Daoy (cell line): ENCODE data around the gene OR6C6. TPM values are rescaled to one million over a fixed set of nuclear protein-coding genes. Genes with fewer than 3 reads are reported as not detected.
"Not testable (repeated sequence)": the region's sequence is repeated elsewhere in the genome, so short reads cannot be mapped to it uniquely, and the experiment has no call there.

Source experiments
- DNase-seq: peaks from one replicate; pipeline ENCODE4 v3.0.0-alpha.2; 2015; ENCODE audit warnings: low read depth
- total RNA-seq: library from RNA; depleted of rRNA; stranded (reverse); fragments of >200 nt; shearing (Covaris generic); gene quantifications from 2 replicates; pipeline ENCODE4 v1.2.3, GENCODE V29; 2014; rRNA removed

Gene OR6C6
- not detected in 2 replicates for total RNA-seq

DNA sequence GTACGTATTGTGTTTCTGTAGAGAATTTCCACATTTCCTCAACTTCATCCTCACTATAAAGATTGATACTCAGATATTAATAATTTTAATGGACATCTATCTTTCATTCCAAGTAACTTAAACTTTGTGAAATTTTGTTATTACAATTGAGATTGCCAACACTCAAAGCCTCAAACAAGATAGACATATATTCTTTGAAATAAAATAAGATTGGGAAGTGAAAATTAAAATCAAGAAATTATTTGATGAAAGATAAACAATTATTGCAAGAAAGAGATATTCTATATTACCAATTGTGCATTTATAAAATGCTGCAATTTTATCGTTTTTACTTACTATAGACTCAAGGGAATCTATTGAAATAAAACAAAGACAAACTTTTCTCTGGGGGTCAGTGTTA, at the start of gene OR6C6:
Gene OR6C6, minus strand, starts transcription at position 101 of the 400 bp plus-strand sequence. CDS start 1,337 bp downstream, outside the sequence.
- no peak for DNase-seq

DNA sequence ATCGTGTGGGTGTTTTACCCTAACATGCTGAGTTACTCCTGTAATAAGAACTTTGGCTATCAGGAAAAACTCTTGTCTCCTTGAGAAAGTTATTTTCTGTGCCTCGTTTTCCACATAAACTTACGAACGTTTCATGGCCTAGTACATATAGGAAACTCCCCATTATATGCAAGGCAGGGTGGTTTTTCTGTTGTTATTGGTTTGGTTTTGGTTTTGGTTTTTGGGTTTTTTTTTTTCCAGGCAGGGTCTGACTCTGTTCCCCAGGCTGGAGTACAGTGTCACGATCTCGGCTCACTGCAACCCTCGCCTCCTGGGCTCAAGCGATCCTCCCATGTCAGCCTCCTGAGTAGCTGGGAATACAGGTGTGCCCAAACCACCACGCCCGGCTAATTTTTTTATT, 39.6 kb upstream of the OR6C6 start:
- DNase-seq, result no peak

DNA sequence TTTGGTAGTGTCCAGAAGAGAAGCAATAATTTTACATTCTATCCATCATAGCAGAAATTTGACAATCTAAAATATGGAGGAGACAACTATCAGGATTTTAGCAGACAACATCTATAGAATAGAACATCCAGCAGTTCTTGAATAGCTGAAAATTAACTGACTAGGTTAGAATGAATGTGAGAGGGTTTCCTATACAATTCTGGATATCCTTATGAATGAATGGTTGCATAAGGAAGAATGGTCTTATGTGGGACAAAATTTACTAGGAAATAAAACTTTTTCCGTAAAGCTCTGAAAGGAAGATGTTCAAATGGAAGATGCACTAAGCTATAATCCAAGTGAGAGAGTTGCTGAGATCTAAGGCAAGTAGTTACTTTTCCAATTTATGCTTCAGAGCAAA, 34.1 kb upstream of the OR6C6 start, which contains the start of gene OR6C3:
Gene OR6C3, plus strand, starts transcription at position 301 of the 400 bp plus-strand sequence. CDS start 955 bp downstream, outside the sequence.
- DNase-seq, result no peak

- DNase-seq, result not testable (repeated sequence)
Observed at GRCh38 chr12:55325801-55326200, 29.4 kb upstream of the OR6C6 start.

DNA sequence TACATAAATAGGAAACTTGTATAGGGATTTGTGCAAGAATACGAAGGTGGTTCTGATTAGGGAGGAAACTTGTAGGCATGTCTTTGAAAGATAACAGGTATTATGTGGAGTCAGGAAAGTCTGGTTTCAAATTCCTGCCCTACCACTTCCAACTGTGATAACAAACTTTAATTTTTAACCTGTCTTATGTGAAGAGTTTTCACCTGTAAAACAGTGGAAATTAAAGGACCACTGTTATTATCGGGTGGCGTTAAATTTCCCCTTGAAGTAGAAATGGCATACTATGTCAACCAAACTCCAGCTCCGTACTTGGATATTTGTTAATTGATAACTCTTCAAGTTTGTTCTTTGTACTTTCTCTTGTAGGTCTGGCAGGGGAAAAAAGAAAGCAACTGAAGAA, 23.8 kb upstream of the OR6C6 start:
- no peak for DNase-seq

DNA sequence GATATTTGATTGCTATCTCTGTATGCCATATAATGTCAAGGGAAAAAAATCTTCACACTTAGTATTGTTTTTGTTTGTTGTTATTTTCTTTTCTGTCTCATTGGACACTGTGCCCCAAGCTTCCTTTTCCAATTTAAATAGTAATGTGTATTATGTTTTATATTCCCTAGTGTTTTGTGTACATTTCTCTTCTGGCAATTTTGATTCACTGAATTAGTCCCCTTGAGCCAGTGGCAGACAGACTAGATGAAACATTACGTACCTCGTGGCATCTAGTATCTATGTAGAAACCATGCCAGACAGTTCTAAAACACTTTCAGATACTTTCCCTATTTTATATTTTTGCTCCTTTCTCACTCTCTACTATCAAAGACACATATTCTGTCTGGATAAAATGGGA, 17.7 kb upstream of the OR6C6 start, which contains the start of gene OR6C1:
Gene OR6C1, plus strand, starts transcription at position 301 of the 400 bp plus-strand sequence. CDS start 6,257 bp downstream, outside the sequence.
- DNase-seq, result no peak

- no peak for DNase-seq
Observed at GRCh38 chr12:55289999-55290398, 6.4 kb downstream of the OR6C6 start.

- no peak for DNase-seq
Observed at GRCh38 chr12:55280991-55281390, 15.4 kb downstream of the OR6C6 start.

- no peak for DNase-seq
Observed at GRCh38 chr12:55258303-55258702, 38.1 kb downstream of the OR6C6 start.

GRCh38 chr12:55256831-55257230, 39.5 kb downstream of the OR6C6 start:
- DNase-seq, result no peak

GRCh38 chr12:55253281-55253680, 43.1 kb downstream of the OR6C6 start:
- DNase-seq, result no peak

DNA sequence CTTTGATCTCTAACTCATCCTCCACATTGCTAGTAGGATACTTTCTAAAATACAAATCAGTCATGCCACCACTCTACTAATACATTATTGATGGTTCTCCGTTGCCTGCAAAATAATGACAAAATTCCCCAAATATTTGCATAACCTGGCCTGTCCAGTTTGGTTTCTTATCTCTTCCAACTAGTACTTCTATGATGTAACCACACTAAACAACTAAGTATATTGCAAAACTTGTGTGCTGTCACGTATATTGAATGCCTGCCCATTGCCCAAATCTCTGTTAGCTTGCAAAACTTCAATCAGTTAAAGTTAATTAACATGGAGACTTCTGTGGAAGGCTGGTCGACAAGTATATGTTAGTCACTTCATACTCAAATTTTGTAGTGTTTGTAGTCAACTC, 45.4 kb downstream of the OR6C6 start:
- no peak for DNase-seq

DNA sequence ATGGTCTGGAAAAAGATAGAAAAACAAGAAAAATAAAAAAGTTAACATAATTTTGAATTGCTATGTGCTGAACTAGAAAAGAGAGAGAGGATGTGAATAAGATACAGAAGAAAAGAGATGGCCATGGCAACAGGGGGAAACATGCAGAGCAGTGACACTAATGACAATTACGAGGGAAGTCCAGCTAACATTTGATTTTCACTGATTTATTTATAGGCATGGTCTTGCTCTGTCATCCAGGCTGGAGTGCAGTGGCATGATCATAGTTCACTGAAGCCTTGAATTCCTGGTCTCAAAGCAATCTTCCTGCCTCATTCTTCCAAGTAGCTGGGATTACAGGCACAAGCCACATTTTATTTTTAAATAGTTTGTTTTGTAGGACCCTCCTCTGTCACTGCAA, 50.2 kb downstream of the OR6C6 start:
- DNase-seq, result no peak

DNA sequence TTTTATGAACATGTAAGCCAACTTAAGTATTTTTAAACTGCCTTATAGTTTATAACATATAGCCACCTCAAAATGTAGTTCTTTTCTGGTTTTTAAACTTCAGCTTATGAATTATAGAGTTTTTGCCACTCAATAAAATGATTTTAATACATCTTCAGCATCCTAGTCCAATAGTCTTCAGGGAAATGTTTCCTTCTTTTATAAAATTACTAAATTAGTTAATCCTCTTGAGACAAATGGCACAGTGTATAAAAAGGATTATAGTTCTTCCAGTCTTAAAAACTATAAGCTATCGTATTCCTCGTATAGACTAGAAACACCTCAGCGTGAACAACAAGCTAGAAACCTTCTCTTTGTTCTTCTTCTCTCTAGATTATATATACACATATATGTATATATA, 52.1 kb downstream of the OR6C6 start, which contains the start of gene OR6C74:
Gene OR6C74, plus strand, starts transcription at position 301 of the 400 bp plus-strand sequence. CDS start 2,679 bp downstream, outside the sequence.
- DNase-seq, result no peak

Other genes starting within 250 kb of the OR6C6 start
- gene OR9K2, start 170.2 kb downstream of the OR6C6 start, total RNA-seq, result not detected in 2 replicates
- not detected in 2 replicates for gene OR10A7, start 75.5 kb downstream of the OR6C6 start, total RNA-seq
- not detected in 2 replicates for gene OR6C74, start 52.0 kb downstream of the OR6C6 start, total RNA-seq
- not detected in 2 replicates for gene OR6C1, start 17.8 kb upstream of the OR6C6 start, total RNA-seq
- not detected in 2 replicates for gene OR6C3, start 34.2 kb upstream of the OR6C6 start, total RNA-seq
- not detected in 2 replicates for gene OR6C75, start 66.4 kb upstream of the OR6C6 start, total RNA-seq
- not detected in 2 replicates for gene OR6C65, start 104.0 kb upstream of the OR6C6 start, total RNA-seq
- gene OR6C76, start 129.7 kb upstream of the OR6C6 start, total RNA-seq, result not detected in 2 replicates
- not detected in 2 replicates for gene OR6C2, start 147.5 kb upstream of the OR6C6 start, total RNA-seq
- gene OR6C70, start 173.6 kb upstream of the OR6C6 start, total RNA-seq, result 0.29 TPM in 1 of 2 replicates, not detected in the other
- gene OR6C68, start 195.8 kb upstream of the OR6C6 start, total RNA-seq, result not detected in 2 replicates